Ovary (tissue), 9 donors: ENCODE measurements around the gene SOX2. TPM values are rescaled to one million over a fixed set of nuclear protein-coding genes. Genes with fewer than 3 reads are reported as not detected.

Experiments used
- DNase-seq, 5 donors: peaks; one replicate each; pipeline ENCODE4 v3.0.0-alpha.2; 2019 to 2020
- H3K27ac ChIP-seq, 2 donors: fragments of 200-600 bp; one replicate each; pipeline versions ENCODE4 v1.5.1 to v1.8.0; 2019 to 2022
- H3K27me3 ChIP-seq: fragments of 200-600 bp; one replicate; pipeline ENCODE4 v1.8.0; 2022
- H3K36me3 ChIP-seq: fragments of 200-600 bp; sonication (generic); one replicate; pipeline ENCODE4 v1.5.1; 2019
- H3K4me1 ChIP-seq: one replicate; pipeline ENCODE4 v1.8.1; 2013; ENCODE audit warnings: mild to moderate bottlenecking, moderate library complexity; ENCODE audit not compliant: insufficient read depth
- H3K4me3 ChIP-seq: fragments of 200-600 bp; sonication (generic); one replicate; pipeline ENCODE4 v1.5.1; 2017
- H3K9me3 ChIP-seq, 2 donors: fragments of 200-600 bp in 1 of 2; sonication (generic) in 1 of 2; one replicate each; pipeline versions ENCODE4 v1.5.1 to v1.8.1; 2013 to 2019; ENCODE audit warnings: mild to moderate bottlenecking in 1 of 2, moderate library complexity in 1 of 2
- EP300 ChIP-seq: sonication (generic); formaldehyde crosslinking; IDR thresholded peaks from one replicate; pipeline ENCODE4 v1.6.1; 2017; ENCODE audit warnings: antibody characterized with exemption
- POLR2A ChIP-seq: fragments of 450-650 bp; IDR thresholded peaks from one replicate; pipeline ENCODE4 v1.6.1; 2017; ENCODE audit warnings: antibody characterized with exemption, mild to moderate bottlenecking, moderate library complexity
- WGBS, 3 donors: extraction: QIAGEN DNeasy Blood & Tissue Kit in 1 of 3; methylation state at CpG; one replicate each; pipeline versions ENCODE4 v1.1.5 to v1.1.7; 2013 to 2017; 5-methylcytosine and 5-hydroxymethylcytosine counted together
- intact Hi-C, 4 donors: fragments of 100-400 bp; cut with DNase I; formaldehyde crosslinking; loops; one replicate each; pipeline versions ENCODE4 v1.11.0 to v1.15.1; 2022 to 2023
- polyA plus RNA-seq, 2 donors: library from polyadenylated mRNA; stranded (reverse); fragments of 200-250 nt in 1 of 2; fragments of 350-450 nt in 1 of 2; fragmentation: Illumina TruSeq in 1 of 2; extraction: RNeasy Lipid Tissue Mini Kit (QIAGEN cat#74804) in 1 of 2; gene quantifications; one replicate each; pipeline ENCODE4 v1.2.3, GENCODE V29; 2013 to 2014
- total RNA-seq, 7 donors: library from RNA; depleted of rRNA in 2 of 7; stranded (reverse); fragments of >200 nt in 2 of 7; fragmentation: NEBNext Ultra II Directional in 3 of 7; extraction: Animal tissue kit (Norgen Biotek cat#: 25700) in 3 of 7; gene quantifications; one replicate each; pipeline versions ENCODE4 v1.1.0 to v1.2.4, GENCODE V29; 2016 to 2023
- TF ChIP-seq, protein P1 (sequence below), 3 donors: fragments of 450-650 bp in 2 of 3; fragments of 200-600 bp in 1 of 3; IDR thresholded peaks; one replicate each; pipeline versions ENCODE4 v1.5.1 to v1.8.0; 2016 to 2022; ENCODE audit warnings: antibody characterized with exemption in 3 of 3, mild to moderate bottlenecking in 1 of 3
- donor health status: DM: no; HTN: no; CAD: no; lungs with moderate emphysema.
- donor health status: DM: no; HTN: no; CAD: no.
- donor health status: Bipolar disorder and iron deficiency.
- donor health status: DM: yes; HTN: yes; CAD: no.
- donor health status: DM: no; HTN: no; CAD: no.
- donor health status: DM: yes; HTN: yes; CAD: no.

The SOX2 gene
- total and polyA plus RNA-seq, 9 donors = 0.23 to 0.69 (median 0.36) TPM; not detected in 2

DNA sequence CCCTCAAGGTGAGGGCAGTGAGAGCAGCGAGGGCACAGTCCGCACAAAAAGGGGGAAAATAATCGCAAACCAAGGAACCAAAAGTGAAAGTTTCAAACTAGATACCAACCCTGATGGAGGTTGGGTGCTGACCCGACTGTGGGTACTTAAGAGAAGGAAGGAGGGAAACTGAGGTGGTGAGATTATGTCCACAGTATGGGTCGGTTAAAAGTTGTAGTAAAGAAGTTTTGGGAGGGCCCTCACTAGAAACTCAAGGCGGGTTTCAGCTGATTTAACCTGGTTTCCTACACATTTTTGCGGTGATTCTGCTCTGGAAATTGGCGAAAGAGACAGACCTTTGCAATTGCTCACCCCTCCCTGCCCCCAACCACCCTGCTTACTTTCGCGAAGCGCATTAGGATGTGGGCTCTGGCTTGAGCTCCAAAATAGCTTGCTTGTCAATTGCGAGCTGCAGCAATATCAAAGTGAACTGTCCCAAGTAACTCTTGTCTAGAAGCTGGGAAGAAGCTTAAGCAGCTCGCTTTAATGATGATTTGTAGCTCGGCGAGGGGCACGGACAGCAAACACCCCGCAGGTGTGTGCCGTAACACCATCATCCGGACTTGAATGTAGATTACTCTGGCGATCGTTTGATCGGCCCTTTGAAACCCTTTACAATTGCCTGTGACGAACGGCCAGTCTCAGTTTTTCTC lies 15.8 kb downstream of the SOX2 start:
- TF ChIP-seq, protein P1, sequence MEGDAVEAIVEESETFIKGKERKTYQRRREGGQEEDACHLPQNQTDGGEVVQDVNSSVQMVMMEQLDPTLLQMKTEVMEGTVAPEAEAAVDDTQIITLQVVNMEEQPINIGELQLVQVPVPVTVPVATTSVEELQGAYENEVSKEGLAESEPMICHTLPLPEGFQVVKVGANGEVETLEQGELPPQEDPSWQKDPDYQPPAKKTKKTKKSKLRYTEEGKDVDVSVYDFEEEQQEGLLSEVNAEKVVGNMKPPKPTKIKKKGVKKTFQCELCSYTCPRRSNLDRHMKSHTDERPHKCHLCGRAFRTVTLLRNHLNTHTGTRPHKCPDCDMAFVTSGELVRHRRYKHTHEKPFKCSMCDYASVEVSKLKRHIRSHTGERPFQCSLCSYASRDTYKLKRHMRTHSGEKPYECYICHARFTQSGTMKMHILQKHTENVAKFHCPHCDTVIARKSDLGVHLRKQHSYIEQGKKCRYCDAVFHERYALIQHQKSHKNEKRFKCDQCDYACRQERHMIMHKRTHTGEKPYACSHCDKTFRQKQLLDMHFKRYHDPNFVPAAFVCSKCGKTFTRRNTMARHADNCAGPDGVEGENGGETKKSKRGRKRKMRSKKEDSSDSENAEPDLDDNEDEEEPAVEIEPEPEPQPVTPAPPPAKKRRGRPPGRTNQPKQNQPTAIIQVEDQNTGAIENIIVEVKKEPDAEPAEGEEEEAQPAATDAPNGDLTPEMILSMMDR (IDR thresholded peaks at IDR 0.05) = no peak
- TF ChIP-seq EP300 = no peak
- Histone ChIP-seq H3K27me3 (no peaks in the 10 kb centered on the region), H3K9me3 (no peaks in the 10 kb centered on the region), H3K36me3 (no peaks in the 10 kb centered on the region), H3K4me1 (peaks cover 5% of the 10 kb centered on the region), H3K4me3 (peak overlapping the region; percentile 23), H3K27ac (no peak overlapping the region)
- no peak for DNase-seq
- intact Hi-C loops = no loop called here
- WGBS, 3 donors = 6 to 10% (median 10%) methylated on average over 24 of the region's 24 CpGs

DNA sequence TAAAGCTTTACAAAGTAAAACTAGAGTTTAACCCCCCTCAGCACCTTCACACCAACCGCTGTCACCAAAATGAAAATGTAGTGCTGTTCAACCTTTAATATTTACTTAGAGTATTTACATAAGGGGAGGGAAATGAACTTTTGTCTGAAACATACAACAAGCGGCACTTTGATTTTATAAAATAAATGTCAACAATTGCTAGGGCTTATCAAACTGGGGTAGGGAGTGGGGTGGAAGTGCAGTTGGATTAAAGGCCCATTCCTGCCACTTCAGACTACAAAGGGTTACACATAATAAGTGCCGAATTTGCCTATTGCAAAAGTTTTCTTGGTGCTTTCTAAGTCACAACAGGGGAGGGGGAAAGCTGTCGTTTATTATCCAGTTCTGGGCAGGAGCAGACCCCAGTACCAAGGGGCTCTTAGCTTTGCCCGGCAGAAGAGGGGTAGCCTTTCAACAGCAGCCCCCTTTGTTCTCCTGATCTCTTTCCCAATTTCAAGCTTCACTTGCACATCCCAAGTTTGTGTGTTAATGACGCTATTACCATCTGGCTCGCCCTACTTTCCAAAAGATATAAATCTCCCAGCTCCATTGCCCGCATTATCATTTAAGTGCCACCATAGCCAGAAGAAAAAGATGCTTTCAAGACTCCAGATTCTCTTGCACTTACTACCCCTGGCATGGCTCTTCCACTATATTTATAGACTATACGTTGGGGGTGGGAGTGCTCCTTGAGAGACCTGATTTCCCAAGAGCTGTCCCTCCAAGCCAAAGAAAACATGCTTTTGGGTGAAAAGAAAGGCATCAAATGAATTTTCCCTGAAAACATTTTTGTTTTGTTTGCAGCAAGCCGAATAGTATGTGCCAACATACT lies 17.0 kb downstream of the SOX2 start:
- intact Hi-C loops = no loop called here
- no peak overlapping the region for H3K4me3 ChIP-seq
- H3K36me3 ChIP-seq = no peaks in the 10 kb centered on the region
- TF ChIP-seq EP300 (no peak), POLR2A (no peak)
- TF ChIP-seq, protein P1 (IDR thresholded peaks at IDR 0.05) = no peak
- no peak for DNase-seq
- no peaks in the 10 kb centered on the region for H3K27me3 ChIP-seq
- 15 to 18% (median 17%) methylated on average over 10 of the region's 10 CpGs for WGBS, 3 donors
- peaks cover 5% of the 10 kb centered on the region for H3K4me1 ChIP-seq
- H3K27ac ChIP-seq = no peak overlapping the region
- H3K9me3 ChIP-seq = no peaks in the 10 kb centered on the region

GRCh38 chr3:181729341-181729869 lies 17.7 kb downstream of the SOX2 start:
- DNase-seq = no peak
- 13 to 17% (median 15%) methylated on average over 12 of the region's 12 CpGs for WGBS, 3 donors
- Histone ChIP-seq H3K36me3 (no peaks in the 10 kb centered on the region), H3K4me3 (no peak overlapping the region), H3K27ac (no peak overlapping the region), H3K27me3 (no peaks in the 10 kb centered on the region), H3K9me3 (no peaks in the 10 kb centered on the region), H3K4me1 (peaks cover 5% of the 10 kb centered on the region)
- TF ChIP-seq EP300 (no peak), POLR2A (no peak)
- TF ChIP-seq, protein P1 (IDR thresholded peaks at IDR 0.05) = no peak
- intact Hi-C loops = no loop called here

DNA sequence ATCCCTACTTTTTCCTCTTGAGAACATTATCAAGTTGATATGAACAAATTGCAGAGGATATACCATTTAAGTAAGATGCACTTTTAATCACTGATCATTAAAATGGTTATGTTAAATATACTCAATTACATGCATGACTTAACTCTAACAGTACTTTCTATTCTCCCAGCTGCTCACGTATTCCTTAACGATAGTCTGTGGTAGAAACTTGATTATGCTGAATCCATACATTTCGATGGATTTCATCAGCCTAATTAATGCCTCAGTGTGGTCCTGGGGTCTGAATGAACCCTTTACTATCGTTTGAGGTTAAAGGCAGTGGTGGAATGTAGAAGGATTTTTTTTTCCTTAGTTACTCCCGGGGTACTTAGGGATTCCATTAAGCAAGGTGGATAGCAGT lies 18.6 kb downstream of the SOX2 start:
- no peak overlapping the region for H3K4me3 ChIP-seq
- no peak overlapping the region for H3K27ac ChIP-seq
- no peaks in the 10 kb centered on the region for H3K9me3 ChIP-seq
- H3K4me1 ChIP-seq = peaks cover 5% of the 10 kb centered on the region
- WGBS, 3 donors = 17 to 20% (median 18%) methylated on average over 5 of the region's 5 CpGs
- DNase-seq = no peak
- no peaks in the 10 kb centered on the region for H3K27me3 ChIP-seq
- TF ChIP-seq EP300 (no peak), POLR2A (no peak)
- TF ChIP-seq, protein P1 (IDR thresholded peaks at IDR 0.05) = no peak
- no peaks in the 10 kb centered on the region for H3K36me3 ChIP-seq
- intact Hi-C loops = no loop called here
